Esophagus squamous epithelium (tissue), 5 donors: ENCODE data around the gene AGO1. TPM values are rescaled to one million over a fixed set of nuclear protein-coding genes. Genes with fewer than 3 reads are reported as not detected.
A peak's percentile ranks its signal among the peaks of the same experiment; 100 is the strongest.
"Not testable (repeated sequence)": the region's sequence is repeated elsewhere in the genome, so short reads cannot be mapped to it uniquely, and the experiment has no call there.

Experiments
- DNase-seq: peaks from one replicate; lab custom pipeline; 2025; lab: John Stamatoyannopoulos, UW
- H3K27ac ChIP-seq, 4 donors: fragments of 200-600 bp; sonication (generic); one replicate each; pipeline ENCODE4 v1.5.1; 2016 to 2019; ENCODE audit warnings: mild to moderate bottlenecking in 1 of 4
- H3K27me3 ChIP-seq, 4 donors: fragments of 200-600 bp; sonication (generic); 1 replicate in 3 of 4; 2 replicates in 1 of 4; pipeline versions ENCODE4 v1.5.1 to v1.6.0; 2017 to 2021; ENCODE audit warnings: antibody characterized with exemption in 1 of 4
- H3K36me3 ChIP-seq, 3 donors: fragments of 200-600 bp; sonication (generic); one replicate each; pipeline ENCODE4 v1.5.1; 2016 to 2019
- H3K4me1 ChIP-seq, 3 donors: fragments of 200-600 bp; sonication (generic); one replicate each; pipeline ENCODE4 v1.5.1; 2017 to 2019
- H3K4me3 ChIP-seq, 4 donors: fragments of 200-600 bp; sonication (generic); 1 replicate in 3 of 4; 2 replicates in 1 of 4; pipeline ENCODE4 v1.5.1; 2016 to 2019; ENCODE audit warnings: mild to moderate bottlenecking in 2 of 4, moderate library complexity in 1 of 4
- H3K9me3 ChIP-seq, 3 donors: fragments of 200-600 bp; sonication (generic); one replicate each; pipeline ENCODE4 v1.5.1; 2016 to 2019
- POLR2A ChIP-seq, 4 donors: fragments of 450-650 bp; IDR thresholded peaks; one replicate each; pipeline ENCODE4 v1.6.1; 2017; ENCODE audit warnings: antibody characterized with exemption in 4 of 4, mild to moderate bottlenecking in 4 of 4, moderate library complexity in 3 of 4
- WGBS, 2 donors: methylation state at CpG; one replicate each; pipeline ENCODE4 v1.1.5; 2018; 5-methylcytosine and 5-hydroxymethylcytosine counted together
- intact Hi-C: fragments of 100-400 bp; cut with DNase I; formaldehyde crosslinking; loops from one replicate; pipeline ENCODE4 v1.15.0; 2022
- total RNA-seq, 4 donors: library from RNA; depleted of rRNA; stranded (reverse); fragments of >200 nt; gene quantifications; one replicate each; pipeline ENCODE4 v1.1.0, GENCODE V29; 2016
- TF ChIP-seq, protein P1 (sequence below), 6 experiments: fragments of 450-650 bp in 4 of 6; fragments of 200-600 bp in 2 of 6; sonication (generic) in 2 of 6; IDR thresholded peaks; one replicate each; pipeline ENCODE4 v1.5.1; 2016 to 2019; ENCODE audit warnings: antibody characterized with exemption in 6 of 6, mild to moderate bottlenecking in 4 of 6, moderate library complexity in 4 of 6
- donor health status: DM: yes; HTN: yes; CAD: no.

Gene AGO1
- total RNA-seq, 4 donors from 2014 or later: 9.7 to 18.1 (median 11.2) TPM

- H3K4me3 ChIP-seq: no peak overlapping the region
- TF ChIP-seq, protein P1, sequence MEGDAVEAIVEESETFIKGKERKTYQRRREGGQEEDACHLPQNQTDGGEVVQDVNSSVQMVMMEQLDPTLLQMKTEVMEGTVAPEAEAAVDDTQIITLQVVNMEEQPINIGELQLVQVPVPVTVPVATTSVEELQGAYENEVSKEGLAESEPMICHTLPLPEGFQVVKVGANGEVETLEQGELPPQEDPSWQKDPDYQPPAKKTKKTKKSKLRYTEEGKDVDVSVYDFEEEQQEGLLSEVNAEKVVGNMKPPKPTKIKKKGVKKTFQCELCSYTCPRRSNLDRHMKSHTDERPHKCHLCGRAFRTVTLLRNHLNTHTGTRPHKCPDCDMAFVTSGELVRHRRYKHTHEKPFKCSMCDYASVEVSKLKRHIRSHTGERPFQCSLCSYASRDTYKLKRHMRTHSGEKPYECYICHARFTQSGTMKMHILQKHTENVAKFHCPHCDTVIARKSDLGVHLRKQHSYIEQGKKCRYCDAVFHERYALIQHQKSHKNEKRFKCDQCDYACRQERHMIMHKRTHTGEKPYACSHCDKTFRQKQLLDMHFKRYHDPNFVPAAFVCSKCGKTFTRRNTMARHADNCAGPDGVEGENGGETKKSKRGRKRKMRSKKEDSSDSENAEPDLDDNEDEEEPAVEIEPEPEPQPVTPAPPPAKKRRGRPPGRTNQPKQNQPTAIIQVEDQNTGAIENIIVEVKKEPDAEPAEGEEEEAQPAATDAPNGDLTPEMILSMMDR (IDR thresholded peaks at IDR 0.05): no peak
- TF ChIP-seq POLR2A (IDR thresholded peaks at IDR 0.05): no peak
- peaks cover 6 to 47% (median 8%) of the 10 kb centered on the region in 3 donors for H3K4me1 ChIP-seq
- H3K36me3 ChIP-seq: peaks cover 0 to 41% (median 0%) of the 10 kb centered on the region in 3 donors
- H3K27me3 ChIP-seq: no peaks in the 10 kb centered on the region
- WGBS, 2 donors: 26 to 36% methylated on average over 3 of the region's 3 CpGs
- intact Hi-C loops: no loop called here
- no peak for DNase-seq
- H3K9me3 ChIP-seq: no peaks in the 10 kb centered on the region
- peak overlapping the region in 1 of 4 donors; percentile 14 for H3K27ac ChIP-seq
Observed at GRCh38 chr1:35886577-35887431, 3.8 kb downstream of the AGO1 start.

DNA sequence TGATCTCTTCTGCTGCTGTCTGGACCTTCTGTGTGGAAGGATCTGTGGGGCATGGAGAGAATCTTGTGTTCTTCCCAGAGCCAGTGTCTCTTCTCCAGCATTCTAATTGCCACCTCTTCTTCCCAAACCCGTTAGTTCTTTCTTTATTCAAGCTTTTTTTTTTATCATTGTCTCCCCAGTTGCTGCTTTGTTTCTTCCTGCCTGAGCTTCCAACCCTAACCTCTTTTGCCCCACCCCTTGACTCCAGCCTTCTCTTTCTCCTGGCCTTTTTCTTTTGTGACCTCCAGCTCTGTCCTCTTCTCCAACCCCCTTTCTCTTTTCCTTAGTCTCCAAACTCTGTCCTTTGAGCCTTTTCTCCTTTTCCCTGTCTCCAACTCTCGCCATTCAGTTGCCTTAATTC, 4.5 kb downstream of the AGO1 start:
- no peak overlapping the region for H3K27ac ChIP-seq
- TF ChIP-seq, protein P1 (IDR thresholded peaks at IDR 0.05): no peak
- no peak for TF ChIP-seq POLR2A (IDR thresholded peaks at IDR 0.05)
- H3K9me3 ChIP-seq: no peaks in the 10 kb centered on the region
- H3K4me3 ChIP-seq: no peak overlapping the region
- no peak for DNase-seq
- 67 to 72% methylated on average over 2 of the region's 2 CpGs for WGBS, 2 donors
- intact Hi-C loops: no loop called here
- peaks cover 0 to 48% (median 4%) of the 10 kb centered on the region in 3 donors for H3K36me3 ChIP-seq
- no peaks in the 10 kb centered on the region for H3K27me3 ChIP-seq
- peaks cover 6 to 46% (median 8%) of the 10 kb centered on the region in 3 donors for H3K4me1 ChIP-seq

DNA sequence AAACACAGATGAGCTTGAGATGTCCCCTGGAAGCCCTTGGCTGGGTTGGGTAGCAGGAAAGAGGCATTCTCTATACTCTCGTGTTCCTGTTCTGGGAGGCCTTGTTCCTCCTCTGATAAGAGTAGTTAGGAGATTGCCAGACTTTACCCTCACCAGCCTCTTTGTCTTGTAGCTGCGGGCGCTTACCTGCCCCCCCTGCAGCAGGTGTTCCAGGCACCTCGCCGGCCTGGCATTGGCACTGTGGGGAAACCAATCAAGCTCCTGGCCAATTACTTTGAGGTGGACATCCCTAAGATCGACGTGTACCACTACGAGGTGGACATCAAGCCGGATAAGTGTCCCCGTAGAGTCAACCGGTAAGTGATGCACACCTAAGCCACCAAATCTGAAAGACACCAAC, 5.2 kb downstream of the AGO1 start:
- DNase-seq: no peak
- intact Hi-C loops: no loop called here
- no peaks in the 10 kb centered on the region for H3K9me3 ChIP-seq
- no peak for TF ChIP-seq POLR2A (IDR thresholded peaks at IDR 0.05)
- TF ChIP-seq, protein P1 (IDR thresholded peaks at IDR 0.05): no peak
- H3K36me3 ChIP-seq: peaks cover 4 to 55% (median 4%) of the 10 kb centered on the region in 3 donors
- H3K27me3 ChIP-seq: no peaks in the 10 kb centered on the region
- 93 to 94% methylated on average over 7 to 11 of the region's 11 CpGs for whole genome bisulfite sequencing, 2 donors
- peaks cover 6 to 41% (median 8%) of the 10 kb centered on the region in 3 donors for H3K4me1 ChIP-seq
- H3K4me3 ChIP-seq: no peak overlapping the region
- no peak overlapping the region for H3K27ac ChIP-seq

- H3K4me3 ChIP-seq, H3K9me3 ChIP-seq, intact Hi-C loops, H3K27ac ChIP-seq, DNase-seq, H3K27me3 ChIP-seq: not testable (repeated sequence)
- WGBS, 2 donors: 76 to 77% methylated on average over 3 of the region's 3 CpGs
- Histone ChIP-seq H3K4me1 (peaks cover 6 to 37% (median 7%) of the 10 kb centered on the region in 3 donors), H3K36me3 (peaks cover 10 to 63% (median 11%) of the 10 kb centered on the region in 3 donors)
Observed at GRCh38 chr1:35888981-35889380, 6.0 kb downstream of the AGO1 start.

DNA sequence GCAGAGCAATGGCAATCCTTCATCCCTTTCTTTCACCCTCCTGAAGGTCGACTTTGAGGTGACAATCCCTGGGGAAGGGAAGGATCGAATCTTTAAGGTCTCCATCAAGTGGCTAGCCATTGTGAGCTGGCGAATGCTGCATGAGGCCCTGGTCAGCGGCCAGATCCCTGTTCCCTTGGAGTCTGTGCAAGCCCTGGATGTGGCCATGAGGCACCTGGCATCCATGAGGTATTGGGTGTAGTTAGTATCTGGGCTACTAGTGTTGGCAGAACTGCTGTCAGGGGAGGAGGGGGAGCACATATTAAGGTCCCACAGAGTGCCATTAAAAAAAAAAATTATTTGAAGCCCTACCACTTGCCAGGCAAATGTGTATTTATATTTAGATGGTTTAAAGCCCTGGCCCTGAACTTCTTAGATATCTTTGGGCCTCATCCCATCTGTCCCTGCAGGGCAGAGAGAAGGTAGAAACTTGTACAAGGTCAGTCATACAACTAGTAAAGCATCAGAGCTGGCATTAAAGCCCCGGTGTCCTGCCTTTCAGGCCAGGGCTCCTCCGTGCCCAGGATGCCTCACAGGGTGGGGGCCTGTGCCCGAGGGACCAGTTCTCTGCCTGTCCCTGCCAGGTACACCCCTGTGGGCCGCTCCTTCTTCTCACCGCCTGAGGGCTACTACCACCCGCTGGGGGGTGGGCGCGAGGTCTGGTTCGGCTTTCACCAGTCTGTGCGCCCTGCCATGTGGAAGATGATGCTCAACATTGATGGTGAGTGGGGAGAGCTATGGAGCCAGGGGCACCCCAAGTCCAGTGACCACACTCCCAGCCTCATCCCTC, 10.3 kb downstream of the AGO1 start:
- no peaks in the 10 kb centered on the region for H3K9me3 ChIP-seq
- peaks cover 12 to 98% (median 13%) of the 10 kb centered on the region in 3 donors for H3K36me3 ChIP-seq
- TF ChIP-seq, protein P1 (IDR thresholded peaks at IDR 0.05): no peak
- TF ChIP-seq POLR2A (IDR thresholded peaks at IDR 0.05): no peak
- no peaks in the 10 kb centered on the region for H3K4me1 ChIP-seq
- no peaks in the 10 kb centered on the region for H3K27me3 ChIP-seq
- no peak overlapping the region for H3K4me3 ChIP-seq
- no peak overlapping the region for H3K27ac ChIP-seq
- 93 to 100% methylated on average over 2 of the region's 14 CpGs for WGBS, 2 donors
- intact Hi-C loops: no loop called here
- DNase-seq: no peak
